Measurements from ENCODE around the gene FAM47A. TPM values are rescaled to one million over a fixed set of nuclear protein-coding genes. Genes with fewer than 3 reads are reported as not detected.

Gene FAM47A
- total RNA-seq, 4 donors from 2014 or later, result not detected

DNA sequence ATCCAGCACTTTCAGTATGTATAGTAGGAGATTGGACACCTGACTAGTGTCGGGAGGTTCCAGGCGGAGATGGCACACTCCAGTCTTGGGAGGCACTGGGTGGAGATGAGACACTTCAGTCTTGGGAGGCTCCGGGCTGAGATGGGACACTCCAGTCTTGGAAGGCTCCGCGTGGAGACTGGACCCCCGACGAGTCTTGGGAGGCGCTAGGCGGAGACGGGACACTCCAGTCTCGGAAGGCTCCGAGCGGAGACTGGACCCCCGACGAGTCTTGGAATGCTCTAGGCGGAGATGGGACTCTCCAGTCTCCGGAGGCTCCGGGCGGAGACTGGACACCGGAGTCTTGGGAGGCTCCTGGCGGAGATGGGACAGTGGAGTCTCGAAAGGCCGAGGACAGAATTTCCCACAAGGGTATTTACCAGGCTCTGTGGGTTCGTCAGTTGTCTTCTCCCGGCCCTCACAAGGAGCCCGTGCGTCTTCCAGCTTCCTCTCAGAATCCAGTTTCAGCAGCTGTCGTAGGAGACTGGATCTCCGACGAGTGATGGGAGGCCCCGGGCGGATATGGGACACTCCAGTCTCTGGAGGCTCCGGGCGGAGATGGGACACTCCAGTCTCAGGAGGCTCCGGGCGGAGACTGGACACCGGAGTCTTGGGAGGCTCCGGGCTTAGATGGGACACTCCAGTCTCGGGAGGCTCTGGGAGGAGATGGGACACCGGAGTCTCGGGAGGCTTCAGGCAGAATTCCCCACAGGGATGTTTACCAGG is 952 bp downstream of the FAM47A start:
- no peaks in the 10 kb centered on the region for H3K9me3 ChIP-seq
- H3K4me3 ChIP-seq, result no peak overlapping the region
- TF ChIP-seq POLR2A (IDR thresholded peaks at IDR 0.05) (no peak), EP300 (IDR thresholded peaks at IDR 0.05) (no peak), POLR2AphosphoS5 (IDR thresholded peaks at IDR 0.05) (no peak)
- TF ChIP-seq, protein P1, sequence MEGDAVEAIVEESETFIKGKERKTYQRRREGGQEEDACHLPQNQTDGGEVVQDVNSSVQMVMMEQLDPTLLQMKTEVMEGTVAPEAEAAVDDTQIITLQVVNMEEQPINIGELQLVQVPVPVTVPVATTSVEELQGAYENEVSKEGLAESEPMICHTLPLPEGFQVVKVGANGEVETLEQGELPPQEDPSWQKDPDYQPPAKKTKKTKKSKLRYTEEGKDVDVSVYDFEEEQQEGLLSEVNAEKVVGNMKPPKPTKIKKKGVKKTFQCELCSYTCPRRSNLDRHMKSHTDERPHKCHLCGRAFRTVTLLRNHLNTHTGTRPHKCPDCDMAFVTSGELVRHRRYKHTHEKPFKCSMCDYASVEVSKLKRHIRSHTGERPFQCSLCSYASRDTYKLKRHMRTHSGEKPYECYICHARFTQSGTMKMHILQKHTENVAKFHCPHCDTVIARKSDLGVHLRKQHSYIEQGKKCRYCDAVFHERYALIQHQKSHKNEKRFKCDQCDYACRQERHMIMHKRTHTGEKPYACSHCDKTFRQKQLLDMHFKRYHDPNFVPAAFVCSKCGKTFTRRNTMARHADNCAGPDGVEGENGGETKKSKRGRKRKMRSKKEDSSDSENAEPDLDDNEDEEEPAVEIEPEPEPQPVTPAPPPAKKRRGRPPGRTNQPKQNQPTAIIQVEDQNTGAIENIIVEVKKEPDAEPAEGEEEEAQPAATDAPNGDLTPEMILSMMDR (IDR thresholded peaks at IDR 0.05), result no peak
- 80% methylated on average over 2 of the region's 41 CpGs; no CpG with 5 or more reads in 1 of the 2 donors for WGBS, 2 donors (ENCODE audit: low coverage in 1 of 2)
- ATAC-seq, result no peak
- no peaks in the 10 kb centered on the region for H3K27me3 ChIP-seq
- no peak overlapping the region for H3K27ac ChIP-seq
- H3K4me1 ChIP-seq, result no peaks in the 10 kb centered on the region
- no peaks in the 10 kb centered on the region for H3K36me3 ChIP-seq

DNA sequence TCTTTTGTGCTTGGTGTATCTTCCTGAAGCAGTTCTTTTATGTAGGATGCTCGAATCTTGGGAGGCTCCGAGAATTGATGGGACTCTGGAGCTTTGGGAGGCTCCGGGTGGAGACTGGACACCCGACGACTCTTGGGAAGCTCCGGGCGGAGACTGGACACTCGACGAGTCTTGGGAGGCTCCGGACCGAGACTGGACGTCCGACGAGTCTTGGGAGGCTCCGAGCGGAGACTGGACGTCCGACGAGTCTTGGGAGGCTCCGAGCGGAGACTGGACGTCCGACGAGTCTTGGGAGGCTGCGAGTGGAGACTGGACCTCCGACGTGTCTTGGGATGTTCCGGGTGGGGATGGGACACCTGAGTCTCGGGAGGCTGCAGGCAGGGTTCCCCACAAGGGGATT is 1.6 kb downstream of the FAM47A start:
- Histone ChIP-seq H3K9me3 (no peaks in the 10 kb centered on the region), H3K27ac (no peak overlapping the region), H3K4me1 (no peaks in the 10 kb centered on the region), H3K4me3 (no peak overlapping the region), H3K27me3 (no peaks in the 10 kb centered on the region), H3K36me3 (no peaks in the 10 kb centered on the region)
- ATAC-seq, result no peak
- 94% methylated on average over 12 of the region's 29 CpGs; no CpG with 5 or more reads in 1 of the 2 donors for WGBS, 2 donors (ENCODE audit: low coverage in 1 of 2)
- TF ChIP-seq EP300 (IDR thresholded peaks at IDR 0.05) (no peak), POLR2A (IDR thresholded peaks at IDR 0.05) (no peak), POLR2AphosphoS5 (IDR thresholded peaks at IDR 0.05) (no peak)
- TF ChIP-seq, protein P1 (IDR thresholded peaks at IDR 0.05), result no peak

DNA sequence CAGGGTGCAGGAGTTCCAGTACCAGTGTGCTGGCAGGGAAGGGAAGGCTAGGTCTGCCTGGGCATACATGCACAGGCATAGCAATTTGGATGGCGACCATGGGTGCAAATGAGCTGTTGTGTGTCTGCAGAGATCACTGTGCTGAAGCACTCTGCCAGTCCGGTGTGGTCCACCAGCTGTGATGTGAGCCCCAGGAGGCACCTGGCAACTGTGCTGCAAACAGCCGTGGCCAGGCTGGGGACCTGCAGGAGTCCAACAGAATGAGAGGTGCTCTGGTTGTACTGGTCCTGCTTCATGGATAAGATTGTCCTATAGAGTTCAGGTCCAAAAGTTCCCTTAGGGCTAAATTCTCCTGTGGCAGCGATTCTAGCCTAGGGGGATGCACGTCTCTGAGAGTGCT is 6.1 kb downstream of the FAM47A start:
- ATAC-seq, result no peak
- H3K27me3 ChIP-seq, result no peaks in the 10 kb centered on the region
- H3K4me1 ChIP-seq, result no peaks in the 10 kb centered on the region
- 54% methylated on average over 2 of the region's 5 CpGs; no CpG with 5 or more reads in 1 of the 2 donors for WGBS, 2 donors (ENCODE audit: low coverage in 1 of 2)
- H3K36me3 ChIP-seq, result no peaks in the 10 kb centered on the region
- no peak overlapping the region for H3K27ac ChIP-seq
- H3K4me3 ChIP-seq, result no peak overlapping the region
- peaks cover 0 to 6% (median 0%) of the 10 kb centered on the region in 3 donors for H3K9me3 ChIP-seq
- TF ChIP-seq, protein P1 (IDR thresholded peaks at IDR 0.05), result no peak
- TF ChIP-seq POLR2AphosphoS5 (IDR thresholded peaks at IDR 0.05) (no peak), EP300 (IDR thresholded peaks at IDR 0.05) (no peak), POLR2A (IDR thresholded peaks at IDR 0.05) (no peak)

- no peaks in the 10 kb centered on the region for H3K4me1 ChIP-seq
- H3K4me3 ChIP-seq, result no peak overlapping the region
- WGBS, 2 donors (ENCODE audit: low coverage in 1 of 2), result 44 to 61% methylated on average over 2 of the region's 2 CpGs
- H3K36me3 ChIP-seq, result no peaks in the 10 kb centered on the region
- ATAC-seq, result no peak
- H3K27ac ChIP-seq, result no peak overlapping the region
- peaks cover 0 to 6% (median 0%) of the 10 kb centered on the region in 3 donors for H3K9me3 ChIP-seq
- no peaks in the 10 kb centered on the region for H3K27me3 ChIP-seq
- TF ChIP-seq POLR2AphosphoS5 (IDR thresholded peaks at IDR 0.05), result no peak
- TF ChIP-seq, protein P1 (IDR thresholded peaks at IDR 0.05), result no peak
- no peak for TF ChIP-seq EP300 (IDR thresholded peaks at IDR 0.05)
- no peak for TF ChIP-seq POLR2A (IDR thresholded peaks at IDR 0.05)
Measured at GRCh38 chrX:34119122-34119521, 13.0 kb downstream of the FAM47A start.

DNA sequence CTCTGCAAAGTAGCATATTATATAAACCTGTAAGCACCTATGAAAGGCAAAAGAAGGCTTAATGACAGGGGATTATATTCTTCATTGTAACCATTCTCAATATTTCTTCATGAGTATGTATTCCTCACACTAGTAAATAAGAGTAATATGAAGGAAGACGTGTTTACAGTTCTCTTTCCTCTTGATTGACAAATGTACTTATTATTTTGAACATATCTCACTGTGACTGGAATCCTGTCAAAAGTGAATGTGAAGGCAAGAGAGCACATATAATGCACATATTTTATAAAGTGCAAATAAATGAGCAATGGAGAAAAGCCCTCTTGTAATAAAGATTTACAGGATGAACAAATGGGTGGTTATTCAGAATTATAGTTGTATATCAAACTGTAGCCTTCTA is 19.7 kb downstream of the FAM47A start:
- Histone ChIP-seq H3K36me3 (no peaks in the 10 kb centered on the region), H3K27ac (no peak overlapping the region), H3K27me3 (no peaks in the 10 kb centered on the region), H3K9me3 (no peaks in the 10 kb centered on the region), H3K4me1 (no peaks in the 10 kb centered on the region), H3K4me3 (no peak overlapping the region)
- WGBS, 2 donors (ENCODE audit: low coverage in 1 of 2), result 30 to 75% methylated on average over 1 of the region's 1 CpG
- no peak for TF ChIP-seq POLR2A (IDR thresholded peaks at IDR 0.05)
- TF ChIP-seq EP300 (IDR thresholded peaks at IDR 0.05), result no peak
- TF ChIP-seq POLR2AphosphoS5 (IDR thresholded peaks at IDR 0.05), result no peak
- TF ChIP-seq, protein P1 (IDR thresholded peaks at IDR 0.05), result no peak
- no peak for ATAC-seq

Data from gastroesophageal sphincter (tissue), 4 donors.